SJCRH30 (cell line): ENCODE results near the gene SLC2A1. TPM values are rescaled to one million over a fixed set of nuclear protein-coding genes. Genes with fewer than 3 reads are reported as not detected.

ENCODE experiments used
- DNase-seq, 2 experiments: peaks; one replicate each; pipeline ENCODE4 v3.0.0-alpha.2; 2015 to 2020
- H3K27ac ChIP-seq: fragments of 250-450 bp; sonication (Bioruptor Pico); 2 replicates; pipeline ENCODE4 v1.5.1; 2020; ENCODE audit warnings: mild to moderate bottlenecking, moderate library complexity
- H3K27me3 ChIP-seq: fragments of 250-450 bp; sonication (Bioruptor Pico); 2 replicates; pipeline ENCODE4 v1.5.1; 2020; ENCODE audit warnings: mild to moderate bottlenecking, moderate library complexity
- H3K36me3 ChIP-seq: fragments of 250-450 bp; sonication (Bioruptor Pico); 2 replicates; pipeline ENCODE4 v1.5.1; 2020; ENCODE audit warnings: mild to moderate bottlenecking, moderate library complexity
- H3K4me1 ChIP-seq: fragments of 250-450 bp; sonication (Bioruptor Pico); 2 replicates; pipeline ENCODE4 v1.5.1; 2020; ENCODE audit warnings: mild to moderate bottlenecking, moderate library complexity
- H3K4me3 ChIP-seq: fragments of 250-450 bp; sonication (Bioruptor Pico); 2 replicates; pipeline ENCODE4 v1.5.1; 2020; ENCODE audit warnings: mild to moderate bottlenecking, moderate library complexity
- H3K9me3 ChIP-seq: fragments of 250-450 bp; sonication (Bioruptor Pico); replicated peaks from 2 replicates; pipeline ENCODE4 v1.5.1; 2020; ENCODE audit warnings: mild to moderate bottlenecking, moderate library complexity
- total RNA-seq: library from RNA; depleted of rRNA; stranded (reverse); fragments of >200 nt; shearing (Covaris generic); gene quantifications from 2 replicates; pipeline ENCODE4 v1.2.3, GENCODE V29; 2014

The SLC2A1 gene
- total RNA-seq, 1 experiment from 2014 or later, result 64.8 TPM

- H3K36me3 ChIP-seq, result peaks cover 30% of the 10 kb centered on the region
- H3K4me1 ChIP-seq, result peaks cover 46% of the 10 kb centered on the region
- no peak for DNase-seq
Observed at GRCh38 chr1:42945164-42945563, 13.5 kb downstream of the SLC2A1 start.

GRCh38 chr1:42944246-42944928 is 14.3 kb downstream of the SLC2A1 start:
- Histone ChIP-seq H3K9me3 (no peaks in the 10 kb centered on the region), H3K27me3 (no peaks in the 10 kb centered on the region), H3K4me1 (peaks cover 40% of the 10 kb centered on the region), H3K36me3 (peaks cover 35% of the 10 kb centered on the region), H3K27ac (no peak overlapping the region), H3K4me3 (no peak overlapping the region)
- no peak for DNase-seq

More at GRCh38 chr1:42945164-42945563, 13.5 kb downstream of the SLC2A1 start:
- H3K4me3 ChIP-seq, result no peak overlapping the region
- H3K27me3 ChIP-seq, result no peaks in the 10 kb centered on the region
- no peaks in the 10 kb centered on the region for H3K9me3 ChIP-seq
- no peak overlapping the region for H3K27ac ChIP-seq

- Histone ChIP-seq H3K4me3 (no peak overlapping the region), H3K27ac (no peak overlapping the region), H3K9me3 (no peaks in the 10 kb centered on the region), H3K27me3 (no peaks in the 10 kb centered on the region), H3K4me1 (peaks cover 36% of the 10 kb centered on the region), H3K36me3 (peaks cover 40% of the 10 kb centered on the region)
- no peak for DNase-seq
Observed at GRCh38 chr1:42943728-42944127, 14.9 kb downstream of the SLC2A1 start.

- no peaks in the 10 kb centered on the region for H3K27me3 ChIP-seq
- H3K27ac ChIP-seq, result no peak overlapping the region
- H3K4me3 ChIP-seq, result no peak overlapping the region
- no peaks in the 10 kb centered on the region for H3K9me3 ChIP-seq
- peaks cover 37% of the 10 kb centered on the region for H3K4me1 ChIP-seq
- no peak for DNase-seq
- H3K36me3 ChIP-seq, result peaks cover 40% of the 10 kb centered on the region
Observed at GRCh38 chr1:42943166-42943565, 15.5 kb downstream of the SLC2A1 start.

- no peak overlapping the region; the same call in 1 of the 2 replicates for H3K27ac ChIP-seq
- H3K4me3 ChIP-seq, result no peak overlapping the region
- peaks cover 42% of the 10 kb centered on the region for H3K36me3 ChIP-seq
- no peaks in the 10 kb centered on the region for H3K9me3 ChIP-seq
- H3K4me1 ChIP-seq, result peaks cover 45% of the 10 kb centered on the region
- DNase-seq, result no peak
- H3K27me3 ChIP-seq, result no peaks in the 10 kb centered on the region
Observed at GRCh38 chr1:42942444-42942843, 16.2 kb downstream of the SLC2A1 start.

- Histone ChIP-seq H3K27me3 (no peaks in the 10 kb centered on the region), H3K36me3 (peaks cover 46% of the 10 kb centered on the region), H3K4me1 (peaks cover 49% of the 10 kb centered on the region), H3K9me3 (no peaks in the 10 kb centered on the region), H3K4me3 (no peak overlapping the region), H3K27ac (peak overlapping the region; percentile 89)
- DNase-seq, result peak; percentile 29 to 37
Observed at GRCh38 chr1:42941640-42942330, 16.9 kb downstream of the SLC2A1 start.

- no peaks in the 10 kb centered on the region for H3K27me3 ChIP-seq
- peak; percentile 77 to 85 for DNase-seq
- peaks cover 46% of the 10 kb centered on the region for H3K36me3 ChIP-seq
- H3K27ac ChIP-seq, result peak overlapping the region; percentile 89
- no peaks in the 10 kb centered on the region for H3K9me3 ChIP-seq
- H3K4me3 ChIP-seq, result no peak overlapping the region
- H3K4me1 ChIP-seq, result peaks cover 49% of the 10 kb centered on the region
Observed at GRCh38 chr1:42940851-42941639, 17.6 kb downstream of the SLC2A1 start.

GRCh38 chr1:42938645-42939615 is 19.7 kb downstream of the SLC2A1 start:
- H3K4me3 ChIP-seq, result no peak overlapping the region
- no peaks in the 10 kb centered on the region for H3K27me3 ChIP-seq
- H3K9me3 ChIP-seq, result no peaks in the 10 kb centered on the region
- no peak for DNase-seq
- H3K4me1 ChIP-seq, result peaks cover 49% of the 10 kb centered on the region
- H3K27ac ChIP-seq, result no peak overlapping the region
- peaks cover 57% of the 10 kb centered on the region for H3K36me3 ChIP-seq

GRCh38 chr1:42937836-42938644 is 20.6 kb downstream of the SLC2A1 start:
- no peak for DNase-seq
- H3K4me3 ChIP-seq, result no peak overlapping the region
- H3K27ac ChIP-seq, result no peak overlapping the region
- H3K4me1 ChIP-seq, result peaks cover 49% of the 10 kb centered on the region
- H3K36me3 ChIP-seq, result peaks cover 56% of the 10 kb centered on the region
- no peaks in the 10 kb centered on the region for H3K27me3 ChIP-seq
- no peaks in the 10 kb centered on the region for H3K9me3 ChIP-seq

GRCh38 chr1:42937141-42937696 is 21.4 kb downstream of the SLC2A1 start:
- H3K4me1 ChIP-seq, result peaks cover 48% of the 10 kb centered on the region
- no peaks in the 10 kb centered on the region for H3K27me3 ChIP-seq
- no peak overlapping the region for H3K4me3 ChIP-seq
- no peaks in the 10 kb centered on the region for H3K9me3 ChIP-seq
- H3K27ac ChIP-seq, result peak overlapping the region; percentile 22; the same call in 1 of the 2 replicates
- no peak for DNase-seq
- peaks cover 48% of the 10 kb centered on the region for H3K36me3 ChIP-seq

GRCh38 chr1:42936309-42937078 is 22.2 kb downstream of the SLC2A1 start:
- no peaks in the 10 kb centered on the region for H3K9me3 ChIP-seq
- H3K4me3 ChIP-seq, result no peak overlapping the region
- H3K27me3 ChIP-seq, result no peaks in the 10 kb centered on the region
- DNase-seq, result peak; percentile 90 to 92
- peaks cover 41% of the 10 kb centered on the region for H3K4me1 ChIP-seq
- peak overlapping the region; percentile 22; the same call in 1 of the 2 replicates for H3K27ac ChIP-seq
- peaks cover 41% of the 10 kb centered on the region for H3K36me3 ChIP-seq

GRCh38 chr1:42935971-42936308 is 22.7 kb downstream of the SLC2A1 start:
- Histone ChIP-seq H3K27ac (peak overlapping the region; percentile 22; the same call in 1 of the 2 replicates), H3K9me3 (no peaks in the 10 kb centered on the region), H3K36me3 (peaks cover 43% of the 10 kb centered on the region), H3K4me1 (peaks cover 35% of the 10 kb centered on the region), H3K27me3 (no peaks in the 10 kb centered on the region), H3K4me3 (no peak overlapping the region)
- DNase-seq, result no peak
